GM18505 (cell line): Measurements from ENCODE around the gene GNE.
"Not testable (repeated sequence)": the region's sequence is repeated elsewhere in the genome, so short reads cannot be mapped to it uniquely, and the experiment has no call there.

Source experiments
- ATAC-seq: cut with Tn5 transposase; IDR thresholded peaks from one replicate; pipeline ENCODE4 v1.9.1; 2021; ENCODE audit not compliant: unreplicated experiment
- POLR2A ChIP-seq: IDR thresholded peaks from 4 replicates; pipeline ENCODE4 v1.6.1; 2011; ENCODE audit warnings: borderline replicate concordance; ENCODE audit not compliant: insufficient read depth, insufficient read length; ENCODE audit errors: extremely low read depth

GNE gene

GRCh38 chr9:36207016-36207415, 51.2 kb downstream of the GNE start:
- ATAC-seq, result no peak
- no peak for TF ChIP-seq POLR2A

GRCh38 chr9:36204906-36205547, 53.2 kb downstream of the GNE start:
- no peak for ATAC-seq
- TF ChIP-seq POLR2A, result no peak

GRCh38 chr9:36194326-36195000, 63.8 kb downstream of the GNE start:
- no peak for ATAC-seq
- no peak for TF ChIP-seq POLR2A

- TF ChIP-seq POLR2A, result no peak
- no peak for ATAC-seq
These were observed 65.2 kb downstream of the GNE start for GRCh38 chr9:36193023-36193422.

GRCh38 chr9:36192196-36192595, 66.1 kb downstream of the GNE start:
- ATAC-seq, result no peak
- TF ChIP-seq POLR2A, result no peak

- ATAC-seq, result no peak
- no peak for TF ChIP-seq POLR2A
These were observed 66.6 kb downstream of the GNE start for GRCh38 chr9:36191686-36192085.

- peak; percentile 13 for ATAC-seq
- TF ChIP-seq POLR2A, result no peak
These were observed 67.0 kb downstream of the GNE start for GRCh38 chr9:36191290-36191645.

GRCh38 chr9:36190388-36191289, 67.6 kb downstream of the GNE start, which contains the start of gene CLTA:
TSS of gene CLTA (plus strand) at chr9:36190921. CDS start at chr9:36191057, 136 bp downstream.
- peak; percentile 96 for ATAC-seq
- TF ChIP-seq POLR2A, result peak; percentile 99

- TF ChIP-seq POLR2A, result no peak
- no peak for ATAC-seq
These were observed 68.3 kb downstream of the GNE start for GRCh38 chr9:36189976-36190375.

GRCh38 chr9:36188212-36188611, 70.0 kb downstream of the GNE start:
- ATAC-seq, result no peak
- TF ChIP-seq POLR2A, result no peak

- no peak for TF ChIP-seq POLR2A
- ATAC-seq, result no peak
These were observed 70.8 kb downstream of the GNE start for GRCh38 chr9:36187414-36187813.

GRCh38 chr9:36180243-36180642, 78.0 kb downstream of the GNE start:
- ATAC-seq, result not testable (repeated sequence)

- no peak for ATAC-seq
- TF ChIP-seq POLR2A, result no peak
These were observed 80.7 kb downstream of the GNE start for GRCh38 chr9:36177571-36177970.

- ATAC-seq, result not testable (repeated sequence)
These were observed 81.8 kb downstream of the GNE start for GRCh38 chr9:36176496-36176895.

GRCh38 chr9:36175209-36175608, 83.0 kb downstream of the GNE start:
- ATAC-seq, result not testable (repeated sequence)
